A549 (cell line): ENCODE data around the gene NINL.

ENCODE experiments used
- BHLHE40 ChIP-seq: IDR thresholded peaks from 2 replicates; pipeline ENCODE4 v1.6.1; 2012; ENCODE audit warnings: low read depth, low read length, inconsistent platforms
- CTCF ChIP-seq: fragments of >200 bp; sonication (Bioruptor Twin); formaldehyde crosslinking; IDR thresholded peaks from 3 replicates; pipeline ENCODE4 v1.5.1; 2016
- EP300 ChIP-seq, 2 experiments: fragments of >200 bp; sonication (Bioruptor Twin); formaldehyde crosslinking; IDR thresholded peaks; 2 replicates in 1 of 2; 3 replicates in 1 of 2; pipeline ENCODE4 v1.6.1; 2016 to 2017
- JUN ChIP-seq, 2 experiments: fragments of >200 bp; sonication (Bioruptor Twin); formaldehyde crosslinking; IDR thresholded peaks; 2 replicates in 1 of 2; 3 replicates in 1 of 2; pipeline ENCODE4 v1.6.1; 2016 to 2017

DNA sequence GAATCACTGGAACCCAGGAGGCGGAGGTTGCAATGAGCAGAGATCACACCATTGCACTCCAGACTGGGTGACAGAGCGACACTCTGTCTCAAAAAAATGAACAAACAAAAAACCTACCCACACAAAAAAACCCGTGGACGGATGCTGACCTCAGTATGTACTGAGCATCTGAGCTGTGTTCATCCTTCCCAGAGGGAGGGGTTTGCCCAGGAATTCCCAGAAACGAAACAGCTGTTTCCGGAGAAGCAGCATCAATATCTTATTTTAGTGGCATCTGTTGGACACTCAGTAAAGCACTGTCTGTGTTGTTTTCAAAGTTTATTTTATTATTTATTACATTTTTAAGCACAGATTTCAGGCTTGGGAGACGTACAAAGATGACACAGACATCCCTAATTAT is 19.8 kb upstream of the NINL start:
- TF ChIP-seq CTCF, result no peak
- no peak for TF ChIP-seq BHLHE40
- no peak for TF ChIP-seq EP300 (IDR thresholded peaks at IDR 0.05)
- TF ChIP-seq JUN (IDR thresholded peaks at IDR 0.05), result no peak
